CD14-positive monocyte (primary cell): Measurements from ENCODE around the gene H1-8. TPM values are rescaled to one million over a fixed set of nuclear protein-coding genes. Genes with fewer than 3 reads are reported as not detected.

Experiments used
- DNase-seq, 3 donors: peaks; one replicate each; pipeline ENCODE4 v3.0.0-alpha.2; 2011 to 2022
- H2AFZ ChIP-seq: 2 replicates; pipeline ENCODE4 v1.6.0; 2012; ENCODE audit warnings: mild to moderate bottlenecking, low read depth, low read length, inconsistent platforms; ENCODE audit not compliant: insufficient read depth, poor library complexity, severe bottlenecking
- H3K27ac ChIP-seq, 2 donors: 1 replicate in 1 of 2; 2 replicates in 1 of 2; pipeline ENCODE4 v1.5.1; 2012 to 2013; ENCODE audit warnings: low read length in 2 of 2, control low read depth in 1 of 2, inconsistent platforms in 1 of 2, low read depth in 1 of 2, mild to moderate bottlenecking in 1 of 2
- H3K27me3 ChIP-seq, 2 donors: one replicate each; pipeline versions ENCODE4 v1.6.0 to v1.6.1; 2011 to 2013; ENCODE audit warnings: low read length in 2 of 2; ENCODE audit not compliant: control insufficient read depth in 2 of 2, insufficient read depth in 2 of 2
- H3K36me3 ChIP-seq, 2 donors: replicated peaks in 1 of 2; 1 replicate in 1 of 2; 2 replicates in 1 of 2; pipeline versions ENCODE4 v1.5.1 to v1.6.1; 2012 to 2013; ENCODE audit warnings: low read length in 2 of 2, control low read depth in 1 of 2, inconsistent platforms in 1 of 2, mild to moderate bottlenecking in 1 of 2; ENCODE audit not compliant: insufficient read depth in 2 of 2, control insufficient read depth in 1 of 2
- H3K4me1 ChIP-seq, 2 donors: 1 replicate in 1 of 2; 2 replicates in 1 of 2; pipeline versions ENCODE4 v1.5.1 to v1.6.1; 2012 to 2013; ENCODE audit warnings: low read length in 2 of 2, control low read depth in 1 of 2, inconsistent platforms in 1 of 2, mild to moderate bottlenecking in 1 of 2, moderate library complexity in 1 of 2; ENCODE audit not compliant: insufficient read depth in 2 of 2, control insufficient read depth in 1 of 2
- H3K4me2 ChIP-seq: replicated peaks from 2 replicates; pipeline ENCODE3; 2012; ENCODE audit warnings: low read length, moderate library complexity, mild to moderate bottlenecking; ENCODE audit not compliant: poor library complexity, severe bottlenecking; ENCODE audit errors: extremely low read depth
- H3K4me3 ChIP-seq, 3 experiments: fragments of 200-600 bp in 1 of 3; sonication (generic) in 1 of 3; replicated peaks in 1 of 3; 1 replicate in 2 of 3; 2 replicates in 1 of 3; pipeline ENCODE4 v1.5.1; 2011 to 2013; ENCODE audit warnings: low read length in 3 of 3, mild to moderate bottlenecking in 3 of 3, control low read depth in 2 of 3, low read depth in 2 of 3, inconsistent platforms in 1 of 3, moderate library complexity in 1 of 3
- H3K79me2 ChIP-seq: 2 replicates; pipeline ENCODE4 v1.6.0; 2012; ENCODE audit warnings: mild to moderate bottlenecking, control low read depth, inconsistent platforms, low read length, moderate library complexity; ENCODE audit not compliant: insufficient read depth
- H3K9ac ChIP-seq: 2 replicates; pipeline ENCODE4 v1.6.0; 2017; ENCODE audit warnings: low read length, mild to moderate bottlenecking; ENCODE audit not compliant: insufficient read depth, poor library complexity, severe bottlenecking
- H3K9me3 ChIP-seq, 2 donors: replicated peaks in 1 of 2; 1 replicate in 1 of 2; 2 replicates in 1 of 2; pipeline versions ENCODE4 v1.5.1 to v1.6.1; 2012 to 2013; ENCODE audit warnings: low read length in 2 of 2, control low read depth in 1 of 2; ENCODE audit not compliant: control insufficient read depth in 1 of 2, insufficient read depth in 1 of 2
- H4K20me1 ChIP-seq: 2 replicates; pipeline ENCODE4 v1.6.0; 2012; ENCODE audit warnings: mild to moderate bottlenecking, low read length, control low read depth, moderate library complexity; ENCODE audit not compliant: insufficient read depth
- H3K27ac Mint-ChIP-seq, 7 donors: one replicate each; pipeline ENCODE4 v1.8.0; 2020; ENCODE audit warnings: mild to moderate bottlenecking in 7 of 7, mixed read lengths in 7 of 7, moderate library complexity in 6 of 7, inconsistent platforms in 2 of 7
- H3K27me3 Mint-ChIP-seq, 3 donors: one replicate each; pipeline ENCODE4 v1.8.0; 2021 to 2022; ENCODE audit warnings: low read depth in 3 of 3, mild to moderate bottlenecking in 3 of 3, mixed read lengths in 3 of 3, moderate library complexity in 3 of 3, inconsistent platforms in 1 of 3
- H3K36me3 Mint-ChIP-seq, 2 donors: one replicate each; pipeline ENCODE4 v1.8.0; 2020; ENCODE audit warnings: mixed read lengths in 2 of 2, inconsistent platforms in 1 of 2, mild to moderate bottlenecking in 1 of 2
- H3K4me1 Mint-ChIP-seq: one replicate; pipeline ENCODE4 v1.8.0; 2020; ENCODE audit warnings: mild to moderate bottlenecking, mixed read lengths
- H3K4me3 Mint-ChIP-seq, 2 donors: one replicate each; pipeline ENCODE4 v1.8.0; 2020; ENCODE audit warnings: mild to moderate bottlenecking in 2 of 2, mixed read lengths in 2 of 2, moderate library complexity in 1 of 2
- H3K9me3 Mint-ChIP-seq, 7 donors: one replicate each; pipeline ENCODE4 v1.8.0; 2020 to 2022; ENCODE audit warnings: mixed read lengths in 7 of 7, mild to moderate bottlenecking in 6 of 7, moderate library complexity in 6 of 7, inconsistent platforms in 2 of 7
- CTCF ChIP-seq: fragments of 200-600 bp; IDR thresholded peaks from one replicate; pipeline ENCODE4 v1.8.0; 2022; ENCODE audit warnings: antibody characterized with exemption, mild to moderate bottlenecking
- WGBS: methylation state at CpG from one replicate; pipeline ENCODE4 v1.1.5; 2013; ENCODE audit warnings: missing lambda C conversion rate; ENCODE audit not compliant: insufficient coverage; 5-methylcytosine and 5-hydroxymethylcytosine counted together
- intact Hi-C, 2 donors: fragments of 100-400 bp; cut with micrococcal nuclease; formaldehyde crosslinking; loops; one replicate each; pipeline versions ENCODE4 v1.15.0 to v1.15.1; 2023
- polyA plus RNA-seq, 3 donors: library from polyadenylated mRNA; depleted of rRNA in 1 of 3; unstranded in 2 of 3; stranded (reverse) in 1 of 3; fragments of 300-500 nt in 2 of 3; fragments of >200 nt in 1 of 3; fragmentation: Illumina TruSeq in 2 of 3; gene quantifications; 1 replicate in 2 of 3; 2 replicates in 1 of 3; pipeline ENCODE4 v1.2.3, GENCODE V29; 2012 to 2021

H1-8 gene
- polyA plus RNA-seq, 3 donors, result not detected

DNA sequence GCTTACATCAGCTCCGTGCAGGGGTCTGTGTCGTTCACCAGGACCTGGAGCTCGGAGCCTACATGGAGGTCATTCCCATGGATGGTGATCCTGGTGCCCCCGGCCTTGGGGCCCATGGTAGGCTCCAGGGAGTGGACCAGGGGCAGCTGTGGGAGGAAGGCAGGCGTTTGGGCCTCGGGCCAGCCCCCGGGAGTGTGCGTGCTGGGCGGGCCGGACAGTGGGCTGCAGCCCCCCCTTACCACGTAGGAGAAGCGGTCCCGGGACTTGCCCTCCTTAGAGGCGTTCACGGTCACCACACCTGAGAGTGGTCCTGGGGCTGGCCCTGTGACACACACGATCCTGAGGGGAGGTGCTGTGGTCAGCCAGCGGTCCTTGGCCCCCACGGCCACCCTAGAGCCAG lies 29.6 kb downstream of the H1-8 start:
- H3K36me3 ChIP-seq, result peaks cover 74 to 89% of the 10 kb centered on the region in 2 donors
- H4K20me1 ChIP-seq, result peaks cover 15% of the 10 kb centered on the region
- H3K27me3 ChIP-seq, result no peaks in the 10 kb centered on the region
- no peak overlapping the region for H3K4me2 ChIP-seq
- H3K27me3 Mint-ChIP-seq, result peaks cover 0 to 3% (median 0%) of the 10 kb centered on the region in 3 donors
- H3K9me3 Mint-ChIP-seq, result no peaks in the 10 kb centered on the region
- H3K9me3 ChIP-seq, result no peaks in the 10 kb centered on the region
- H3K27ac Mint-ChIP-seq, result no peak overlapping the region
- WGBS, result 93% methylated on average over 13 of the region's 18 CpGs
- peaks cover 66 to 83% of the 10 kb centered on the region in 2 donors for H3K36me3 Mint-ChIP-seq
- no peak overlapping the region for H3K9ac ChIP-seq
- H3K4me1 ChIP-seq, result peaks cover 15 to 17% of the 10 kb centered on the region in 2 donors
- DNase-seq, result no peak
- no peak for TF ChIP-seq CTCF
- no peak overlapping the region for H3K27ac ChIP-seq
- peaks cover 14% of the 10 kb centered on the region for H3K79me2 ChIP-seq
- H3K4me1 Mint-ChIP-seq, result peaks cover 17% of the 10 kb centered on the region
- H3K4me3 Mint-ChIP-seq, result no peak overlapping the region
- H3K4me3 ChIP-seq, result no peak overlapping the region
- H2AFZ ChIP-seq, result no peak overlapping the region
- intact Hi-C loops, result no loop called here

- no peak overlapping the region for H3K4me3 Mint-ChIP-seq
- no peak overlapping the region for H2AFZ ChIP-seq
- peaks cover 0 to 3% (median 0%) of the 10 kb centered on the region in 3 donors for H3K27me3 Mint-ChIP-seq
- H3K27ac Mint-ChIP-seq, result peak overlapping the region in 3 of 7 donors; percentile 36 to 67 (median 38)
- H3K27me3 ChIP-seq, result no peaks in the 10 kb centered on the region
- no peak overlapping the region for H3K4me2 ChIP-seq
- H3K9me3 Mint-ChIP-seq, result no peaks in the 10 kb centered on the region
- peaks cover 65 to 80% of the 10 kb centered on the region in 2 donors for H3K36me3 ChIP-seq
- no peak for TF ChIP-seq CTCF
- peaks cover 26% of the 10 kb centered on the region for H3K4me1 Mint-ChIP-seq
- H3K9ac ChIP-seq, result no peak overlapping the region
- 95% methylated on average over 11 of the region's 14 CpGs for WGBS
- H4K20me1 ChIP-seq, result peaks cover 19% of the 10 kb centered on the region
- no peaks in the 10 kb centered on the region for H3K9me3 ChIP-seq
- peaks cover 24 to 26% of the 10 kb centered on the region in 2 donors for H3K4me1 ChIP-seq
- no peak overlapping the region for H3K27ac ChIP-seq
- intact Hi-C loops, result no loop called here
- H3K79me2 ChIP-seq, result peaks cover 21% of the 10 kb centered on the region
- peaks cover 60 to 75% of the 10 kb centered on the region in 2 donors for H3K36me3 Mint-ChIP-seq
- H3K4me3 ChIP-seq, result no peak overlapping the region
- no peak for DNase-seq
Measured at GRCh38 chr3:129573493-129573892, 30.5 kb downstream of the H1-8 start.
